HG03342 (cell line): ENCODE measurements around the gene CALR3.
"Not testable (repeated sequence)": the region's sequence is repeated elsewhere in the genome, so short reads cannot be mapped to it uniquely, and the experiment has no call there.

Experiments
- ATAC-seq: cut with Tn5 transposase; IDR thresholded peaks from one replicate; pipeline ENCODE4 v1.9.1; 2021; ENCODE audit warnings: mild to moderate bottlenecking, moderate library complexity; ENCODE audit not compliant: unreplicated experiment

The CALR3 gene

GRCh38 chr19:16524991-16525734, 29.2 kb upstream of the CALR3 start:
- ATAC-seq: no peak

GRCh38 chr19:16522559-16523377, 26.8 kb upstream of the CALR3 start:
- ATAC-seq: no peak

- no peak for ATAC-seq
These were observed 25.8 kb upstream of the CALR3 start for GRCh38 chr19:16521715-16522289.

DNA sequence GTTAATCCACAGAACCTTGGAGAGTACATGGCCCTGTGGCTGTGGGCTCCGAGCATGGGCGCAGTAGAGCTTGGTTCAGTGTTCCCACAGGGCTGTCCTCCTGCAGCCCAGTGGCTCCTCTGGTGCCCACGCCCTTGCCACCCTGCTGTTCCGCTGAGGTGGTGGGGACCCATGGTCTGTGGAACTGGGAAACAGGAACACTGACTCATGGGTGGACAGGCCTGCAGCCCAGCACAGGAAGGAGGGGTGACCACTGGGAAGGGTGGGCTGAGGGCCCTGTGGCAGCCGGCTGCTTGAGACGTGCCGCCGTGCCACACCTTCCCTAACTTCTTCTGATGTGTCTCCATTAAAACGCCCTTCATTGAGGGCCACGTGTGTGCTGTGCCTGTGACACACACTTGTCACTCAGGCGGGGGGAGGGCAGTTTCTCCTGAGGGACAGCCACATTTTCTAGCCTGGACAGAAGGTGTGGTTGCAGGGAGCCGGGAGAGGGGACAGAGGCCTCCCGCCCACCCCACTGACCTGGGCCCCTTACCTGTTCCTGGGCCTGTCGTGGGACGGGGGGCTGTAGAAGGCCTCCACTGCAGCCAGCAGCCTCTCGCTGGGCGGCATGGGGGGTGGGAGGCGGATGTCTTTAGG, 25.1 kb upstream of the CALR3 start:
- no peak for ATAC-seq

GRCh38 chr19:16520074-16520973, 24.4 kb upstream of the CALR3 start:
- ATAC-seq: no peak

GRCh38 chr19:16519230-16519687, 23.3 kb upstream of the CALR3 start:
- no peak for ATAC-seq

- ATAC-seq: no peak
These were observed 22.7 kb upstream of the CALR3 start for GRCh38 chr19:16518483-16519229.

DNA sequence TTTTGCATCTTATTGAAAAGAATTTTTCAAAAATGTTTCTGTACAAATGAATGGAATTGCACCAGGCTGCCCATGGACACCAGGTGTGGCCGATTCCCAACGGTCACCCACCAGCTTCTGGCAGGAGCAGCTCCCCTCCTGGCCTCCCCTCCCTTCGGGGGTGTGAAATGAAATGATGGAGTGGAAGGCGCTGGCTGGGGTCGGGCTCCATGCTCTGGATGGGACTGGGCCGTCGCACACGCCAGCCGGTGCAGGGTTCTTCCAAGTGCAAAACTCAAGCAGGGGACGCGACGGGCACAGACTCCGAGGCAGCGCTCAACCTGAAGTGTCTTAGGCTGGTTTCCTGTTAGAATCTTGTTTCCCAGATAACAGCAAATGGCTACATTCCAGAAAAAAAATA, 22.1 kb upstream of the CALR3 start:
- ATAC-seq: no peak

DNA sequence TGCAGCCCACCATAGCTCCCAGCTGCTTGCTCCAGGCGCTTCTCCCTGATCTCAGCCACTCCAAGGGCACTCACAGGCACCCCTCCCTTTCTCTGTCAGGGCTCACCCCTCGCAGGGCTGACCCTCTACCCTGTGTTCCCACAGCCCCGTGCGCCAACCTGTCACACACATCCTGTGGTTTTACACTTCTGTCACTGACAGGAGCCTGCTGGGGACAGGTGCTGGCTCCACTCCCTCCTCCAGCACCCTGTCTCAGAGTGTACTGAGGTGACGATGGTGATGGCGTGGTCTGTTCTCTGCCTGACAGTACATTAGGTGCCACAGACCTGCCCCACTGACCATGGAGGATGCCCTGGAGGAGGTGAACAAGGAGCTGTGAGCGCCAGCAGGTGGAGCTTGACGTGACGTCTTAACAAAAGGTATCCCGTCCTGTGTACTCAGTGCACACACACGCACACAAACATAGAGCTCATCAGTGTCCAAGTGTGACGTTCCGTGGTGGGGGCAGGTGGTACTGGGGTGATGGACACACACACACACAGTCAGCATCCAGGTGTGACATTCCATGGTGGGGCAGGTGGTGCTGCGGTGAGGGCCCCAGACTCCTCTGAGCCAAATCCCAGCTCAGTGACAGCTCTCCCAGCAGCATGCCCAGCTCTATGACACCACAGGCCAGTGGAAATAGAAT, 21.1 kb upstream of the CALR3 start:
- ATAC-seq: no peak

DNA sequence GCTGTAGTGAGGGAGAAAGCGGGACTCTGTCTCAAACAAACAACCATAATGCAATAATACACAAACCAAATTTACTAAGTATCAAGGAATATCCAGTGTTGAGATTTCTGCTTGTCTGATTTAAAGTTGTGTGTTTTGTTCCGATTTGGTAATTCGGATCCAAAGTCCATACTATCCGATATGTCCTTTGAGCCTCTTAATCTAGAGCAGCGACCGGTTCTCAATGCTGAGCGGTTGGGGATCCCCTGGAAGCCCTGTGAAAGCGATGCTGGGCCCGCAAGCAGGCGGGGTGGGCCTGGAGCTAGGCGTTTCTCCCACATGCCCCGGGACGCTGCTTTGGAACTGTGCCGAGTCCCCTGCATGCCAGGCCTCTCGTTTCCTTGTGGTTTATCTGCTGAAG, 20.4 kb upstream of the CALR3 start:
- ATAC-seq: no peak

DNA sequence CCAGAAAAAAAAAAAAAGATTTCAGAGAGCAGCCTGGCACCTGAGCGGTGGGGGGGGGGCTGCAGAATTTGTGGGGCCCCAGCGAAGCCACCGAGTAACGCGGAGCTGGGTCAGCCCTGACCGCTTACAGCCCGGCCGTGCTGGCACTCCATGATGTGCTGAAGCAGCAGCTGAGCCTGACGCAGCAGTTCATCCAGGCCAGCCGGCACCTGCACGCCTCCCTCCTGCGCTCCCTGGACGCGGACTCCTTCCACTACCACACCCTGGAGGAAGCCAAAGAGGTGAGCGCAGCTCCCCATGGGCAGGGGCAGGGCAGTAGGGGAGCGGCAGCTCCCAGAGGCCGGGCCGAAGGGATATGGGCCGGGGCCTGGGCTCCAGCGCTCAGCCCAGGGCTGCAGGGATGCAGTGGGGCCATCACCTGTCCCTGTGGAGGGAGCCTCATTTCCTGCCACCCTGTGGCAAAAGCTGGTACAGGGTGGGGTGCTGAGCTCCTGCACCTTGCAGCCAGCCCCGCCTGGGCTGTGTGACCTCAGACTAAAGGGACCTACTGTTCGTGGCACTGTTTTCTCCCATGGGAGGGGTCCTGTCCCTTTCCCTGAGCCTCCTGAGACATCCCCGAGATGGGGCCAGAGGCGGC, 18.5 kb upstream of the CALR3 start:
- no peak for ATAC-seq

- ATAC-seq: not testable (repeated sequence)
These were observed 16.6 kb upstream of the CALR3 start for GRCh38 chr19:16512611-16513010.

DNA sequence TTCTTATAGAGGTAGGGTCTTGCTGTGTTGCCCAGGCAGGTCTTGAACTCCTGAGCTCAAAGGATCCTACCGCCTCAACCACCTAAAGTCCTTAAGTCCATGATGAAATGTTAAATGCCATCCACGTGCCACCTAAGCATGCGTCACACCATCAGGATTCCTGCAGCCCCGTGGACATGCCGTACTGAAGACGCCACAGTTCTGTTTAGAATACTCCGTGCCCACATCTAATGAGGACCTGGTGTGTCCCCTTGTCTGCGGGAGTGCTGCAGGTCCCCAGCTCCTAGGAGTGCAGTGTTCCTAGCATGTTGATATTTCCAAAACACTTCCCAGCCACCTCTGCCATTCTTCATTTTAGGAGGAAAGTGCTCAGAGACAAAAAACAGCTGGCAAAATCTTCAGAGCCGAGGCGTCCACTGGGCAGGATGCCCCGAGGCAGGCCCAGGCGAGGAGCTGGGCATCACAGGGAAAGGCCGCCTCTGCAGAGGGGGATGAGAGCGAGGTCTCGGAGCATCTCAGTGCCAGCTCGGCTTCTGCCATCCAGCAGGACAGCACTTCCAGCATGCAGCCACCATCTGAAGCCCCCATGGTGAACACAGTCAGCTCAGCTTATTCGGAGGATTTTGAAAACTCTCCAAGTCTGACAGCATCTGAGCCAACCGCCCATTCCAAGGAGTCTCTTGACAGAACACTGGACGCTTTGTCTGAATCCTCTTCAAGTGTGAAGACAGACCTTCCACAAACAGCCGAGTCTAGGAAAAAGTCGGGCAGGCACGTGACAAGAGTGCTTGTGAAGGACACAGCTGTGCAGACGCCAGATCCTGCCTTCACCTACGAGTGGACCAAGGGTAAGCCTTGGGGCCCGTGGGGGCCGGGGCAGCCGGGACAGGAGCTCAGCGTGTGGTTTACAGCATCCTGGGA, 13.4 kb upstream of the CALR3 start:
- no peak for ATAC-seq

DNA sequence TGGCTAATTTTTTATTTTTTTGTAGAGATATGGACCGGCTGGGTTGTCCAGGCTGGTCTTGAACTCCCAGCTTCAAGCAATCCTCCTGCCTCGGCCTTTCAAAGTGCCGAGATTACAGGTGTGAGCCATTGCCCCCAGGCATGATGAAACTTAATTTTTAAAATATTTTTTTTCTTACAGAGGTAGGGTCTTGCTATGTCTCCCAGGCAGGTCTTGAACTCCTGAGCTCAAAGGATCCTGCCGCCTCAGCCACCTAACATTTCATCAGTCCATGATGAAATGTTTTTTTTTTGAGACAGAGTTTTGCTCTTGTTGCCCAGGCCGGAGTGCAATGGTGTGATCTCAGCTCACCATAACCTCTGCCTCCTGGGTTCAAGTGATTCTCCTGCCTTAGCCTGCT, 12.6 kb upstream of the CALR3 start:
- ATAC-seq: no peak

- no peak for ATAC-seq
These were observed 11.0 kb upstream of the CALR3 start for GRCh38 chr19:16506961-16507360.

GRCh38 chr19:16506161-16506560, 10.2 kb upstream of the CALR3 start:
- not testable (repeated sequence) for ATAC-seq

DNA sequence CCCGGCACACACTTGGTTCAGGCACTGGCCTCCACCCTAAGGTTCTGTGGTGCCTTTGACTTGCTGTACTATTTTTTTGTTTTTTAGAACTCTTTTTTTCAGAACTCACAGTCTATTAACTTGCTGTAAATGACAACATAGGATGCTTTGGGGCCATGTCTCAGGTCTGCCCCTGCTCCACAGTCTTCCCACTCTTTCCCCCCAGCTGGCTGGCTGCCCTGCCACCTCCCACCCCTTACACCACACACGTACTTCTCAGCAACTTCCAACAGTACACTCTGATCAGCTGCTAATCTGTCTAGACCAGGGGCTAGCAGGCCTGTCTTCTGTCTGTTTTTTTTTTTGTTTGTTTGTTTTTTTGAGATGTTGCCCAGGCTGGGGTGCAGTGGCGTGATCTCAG, 8.3 kb upstream of the CALR3 start:
- no peak for ATAC-seq

- ATAC-seq: no peak
These were observed 1.9 kb upstream of the CALR3 start for GRCh38 chr19:16497837-16498236.
